Keratinocyte (primary cell): ENCODE measurements around the gene SKOR1.

Experiments used
- CTCF ChIP-seq, 3 experiments: IDR thresholded peaks in 1 of 3; conservative IDR thresholded peaks in 1 of 3; optimal IDR thresholded peaks in 1 of 3; 2 replicates in 2 of 3; 3 replicates in 1 of 3; pipeline versions ENCODE3 to v1.5.1; 2011; ENCODE audit warnings: low read length in 3 of 3, mild to moderate bottlenecking in 3 of 3, moderate library complexity in 2 of 3, control low read depth in 1 of 3, inconsistent platforms in 1 of 3; ENCODE audit not compliant: insufficient read depth in 2 of 3; ENCODE audit errors: extremely low read depth in 1 of 3
- EZH2 ChIP-seq: IDR thresholded peaks from one replicate; pipeline ENCODE4 v1.6.1; 2012; ENCODE audit warnings: inconsistent platforms, mild to moderate bottlenecking, low read length, moderate library complexity

- TF ChIP-seq CTCF (optimal IDR thresholded peaks at IDR 0.05 in 1 of 3, IDR thresholded peaks at IDR 0.05 in 1 of 3, conservative IDR thresholded peaks at IDR 0.05 in 1 of 3; ENCODE audit: extremely low read depth in 1 of 3, insufficient read depth in 2 of 3, low read length in 3 of 3) (no peak), EZH2 (no peak)
These were observed at the start of gene SKOR1 for GRCh38 chr15:67824976-67825880.
